Karpas-422 (cell line): Measurements from ENCODE around the gene PAPOLA. TPM values are rescaled to one million over a fixed set of nuclear protein-coding genes. Genes with fewer than 3 reads are reported as not detected.

Experiments
- total RNA-seq: library from RNA; depleted of rRNA; stranded (reverse); fragments of >200 nt; shearing (Covaris generic); gene quantifications from 2 replicates; pipeline ENCODE4 v1.2.3, GENCODE V29; 2014; ENCODE audit warnings: low replicate concordance; rRNA removed

The PAPOLA gene
- total RNA-seq, 1 experiment from 2014 or later: 313 TPM

Other genes starting within 250 kb of the PAPOLA start
- not detected in 2 replicates for gene BDKRB1, start 246.2 kb upstream of the PAPOLA start, total RNA-seq
- gene ATG2B, start 139.0 kb upstream of the PAPOLA start, total RNA-seq: 53.9 and 60.8 TPM in 2 replicates
- gene GSKIP, start 138.9 kb upstream of the PAPOLA start, total RNA-seq: 20.5 and 53.3 TPM in 2 replicates
- gene AK7, start 110.3 kb upstream of the PAPOLA start, total RNA-seq: 4.7 and 9.5 TPM in 2 replicates